Esophagus squamous epithelium (tissue), 4 donors: Measurements from ENCODE around the gene ZNF451.

ENCODE experiments used
- CTCF ChIP-seq, 6 experiments: fragments of 450-650 bp in 4 of 6; fragments of 200-600 bp in 2 of 6; sonication (generic) in 2 of 6; IDR thresholded peaks; one replicate each; pipeline ENCODE4 v1.5.1; 2016 to 2019; ENCODE audit warnings: antibody characterized with exemption in 6 of 6, mild to moderate bottlenecking in 4 of 6, moderate library complexity in 4 of 6
- POLR2A ChIP-seq, 4 donors: fragments of 450-650 bp; IDR thresholded peaks; one replicate each; pipeline ENCODE4 v1.6.1; 2017; ENCODE audit warnings: antibody characterized with exemption in 4 of 4, mild to moderate bottlenecking in 4 of 4, moderate library complexity in 3 of 4

GRCh38 chr6:57198926-57199636, 109.1 kb downstream of the ZNF451 start:
- no peak for TF ChIP-seq POLR2A (IDR thresholded peaks at IDR 0.05)
- TF ChIP-seq CTCF (IDR thresholded peaks at IDR 0.05): no peak
